ENCODE measurements around the gene SLC9A9. TPM values are rescaled to one million over a fixed set of nuclear protein-coding genes. Genes with fewer than 3 reads are reported as not detected.

SLC9A9 gene
- polyA plus RNA-seq, 1 of the 3 experiments (the other 2 are of a cell fraction) = 0.05 TPM

GRCh38 chr3:143294188-143294587, 554.1 kb downstream of the SLC9A9 start:
- H3K4me1 ChIP-seq (ENCODE audit: control insufficient read depth in 1 of 2, insufficient read depth in 2 of 2, low read depth in 1 of 2, low read length in 1 of 2) = no peaks in the 10 kb centered on the region
- H3K9me2 ChIP-seq = no peaks in the 10 kb centered on the region
- H3K36me3 ChIP-seq (replicated peaks in 1 of 2; ENCODE audit: control insufficient read depth in 1 of 2, insufficient read depth in 2 of 2, low read length in 1 of 2) = no peaks in the 10 kb centered on the region
- no peak overlapping the region for H3K4me2 ChIP-seq
- no peak for DNase-seq
- H3K9me3 ChIP-seq = no peaks in the 10 kb centered on the region
- no peaks in the 10 kb centered on the region for H3K79me2 ChIP-seq (ENCODE audit: insufficient read depth)
- WGBS (ENCODE audit: low lambda C conversion rate) = 56% methylated on average over 5 of the region's 5 CpGs
- no peak overlapping the region for H3K27ac ChIP-seq (ENCODE audit: low read depth in 2 of 2, low read length in 1 of 2)
- no peak overlapping the region for H3K4me3 ChIP-seq (ENCODE audit: low read depth in 2 of 2, low read length in 1 of 2)
- H4K20me1 ChIP-seq (ENCODE audit: insufficient read depth) = no peaks in the 10 kb centered on the region
- H3K27me3 ChIP-seq (ENCODE audit: insufficient read depth) = no peaks in the 10 kb centered on the region; the same call in 1 of the 2 replicates
- no peak overlapping the region for H2AFZ ChIP-seq (ENCODE audit: low read depth)
- ChIA-PET CTCF (no interaction called here), POLR2A (no interaction called here)
- TF ChIP-seq ZBTB33 (IDR thresholded peaks at IDR 0.05; ENCODE audit: borderline replicate concordance, low read depth) = no peak
- no peak overlapping the region for H3K9ac ChIP-seq
- H3F3A ChIP-seq (replicated peaks; ENCODE audit: insufficient read depth) = no peaks in the 10 kb centered on the region

GRCh38 chr3:143291836-143292447, 556.3 kb downstream of the SLC9A9 start:
- Histone ChIP-seq H3K36me3 (replicated peaks in 1 of 2; ENCODE audit: control insufficient read depth in 1 of 2, insufficient read depth in 2 of 2, low read length in 1 of 2) (no peaks in the 10 kb centered on the region), H3K79me2 (ENCODE audit: insufficient read depth) (no peaks in the 10 kb centered on the region), H3F3A (replicated peaks; ENCODE audit: insufficient read depth) (no peaks in the 10 kb centered on the region), H2AFZ (ENCODE audit: low read depth) (no peak overlapping the region), H3K4me2 (no peak overlapping the region), H4K20me1 (ENCODE audit: insufficient read depth) (no peaks in the 10 kb centered on the region), H3K27ac (ENCODE audit: low read depth in 2 of 2, low read length in 1 of 2) (no peak overlapping the region), H3K4me3 (ENCODE audit: low read depth in 2 of 2, low read length in 1 of 2) (no peak overlapping the region), H3K9me3 (no peaks in the 10 kb centered on the region), H3K4me1 (ENCODE audit: control insufficient read depth in 1 of 2, insufficient read depth in 2 of 2, low read depth in 1 of 2, low read length in 1 of 2) (no peaks in the 10 kb centered on the region), H3K27me3 (ENCODE audit: insufficient read depth) (no peaks in the 10 kb centered on the region; the same call in 1 of the 2 replicates), H3K9ac (no peak overlapping the region), H3K9me2 (no peaks in the 10 kb centered on the region)
- TF ChIP-seq, protein P1, sequence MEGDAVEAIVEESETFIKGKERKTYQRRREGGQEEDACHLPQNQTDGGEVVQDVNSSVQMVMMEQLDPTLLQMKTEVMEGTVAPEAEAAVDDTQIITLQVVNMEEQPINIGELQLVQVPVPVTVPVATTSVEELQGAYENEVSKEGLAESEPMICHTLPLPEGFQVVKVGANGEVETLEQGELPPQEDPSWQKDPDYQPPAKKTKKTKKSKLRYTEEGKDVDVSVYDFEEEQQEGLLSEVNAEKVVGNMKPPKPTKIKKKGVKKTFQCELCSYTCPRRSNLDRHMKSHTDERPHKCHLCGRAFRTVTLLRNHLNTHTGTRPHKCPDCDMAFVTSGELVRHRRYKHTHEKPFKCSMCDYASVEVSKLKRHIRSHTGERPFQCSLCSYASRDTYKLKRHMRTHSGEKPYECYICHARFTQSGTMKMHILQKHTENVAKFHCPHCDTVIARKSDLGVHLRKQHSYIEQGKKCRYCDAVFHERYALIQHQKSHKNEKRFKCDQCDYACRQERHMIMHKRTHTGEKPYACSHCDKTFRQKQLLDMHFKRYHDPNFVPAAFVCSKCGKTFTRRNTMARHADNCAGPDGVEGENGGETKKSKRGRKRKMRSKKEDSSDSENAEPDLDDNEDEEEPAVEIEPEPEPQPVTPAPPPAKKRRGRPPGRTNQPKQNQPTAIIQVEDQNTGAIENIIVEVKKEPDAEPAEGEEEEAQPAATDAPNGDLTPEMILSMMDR (IDR thresholded peaks at IDR 0.05) = no peak
- TF ChIP-seq MEF2A (IDR thresholded peaks at IDR 0.05; ENCODE audit: borderline replicate concordance, low read depth) (no peak), GATA2 (CRISPR knock-in tag; IDR thresholded peaks at IDR 0.05) (no peak), TAF1 (IDR thresholded peaks at IDR 0.05; ENCODE audit: borderline replicate concordance, low read depth, low read length) (no peak), POLR2AphosphoS5 (IDR thresholded peaks at IDR 0.05; ENCODE audit: low read depth, low read length) (no peak), FOSL2 (IDR thresholded peaks at IDR 0.05; ENCODE audit: borderline replicate concordance, low read depth) (no peak), SIN3A (IDR thresholded peaks at IDR 0.05; ENCODE audit: borderline replicate concordance, low read depth, low read length) (no peak), JUND (IDR thresholded peaks at IDR 0.05) (no peak), RFX5 (IDR thresholded peaks at IDR 0.05; ENCODE audit: low read length) (no peak), NRF1 (IDR thresholded peaks at IDR 0.05; ENCODE audit: low read depth, low read length) (no peak), FOXJ3 (CRISPR knock-in tag; IDR thresholded peaks at IDR 0.05) (no peak), MXI1 (IDR thresholded peaks at IDR 0.05; ENCODE audit: low read depth, low read length) (no peak), IRF3 (IDR thresholded peaks at IDR 0.05; ENCODE audit: low read depth, low read length) (no peak)
- TF ChIP-seq, protein P2, sequence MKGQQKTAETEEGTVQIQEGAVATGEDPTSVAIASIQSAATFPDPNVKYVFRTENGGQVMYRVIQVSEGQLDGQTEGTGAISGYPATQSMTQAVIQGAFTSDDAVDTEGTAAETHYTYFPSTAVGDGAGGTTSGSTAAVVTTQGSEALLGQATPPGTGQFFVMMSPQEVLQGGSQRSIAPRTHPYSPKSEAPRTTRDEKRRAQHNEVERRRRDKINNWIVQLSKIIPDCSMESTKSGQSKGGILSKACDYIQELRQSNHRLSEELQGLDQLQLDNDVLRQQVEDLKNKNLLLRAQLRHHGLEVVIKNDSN (IDR thresholded peaks at IDR 0.05; ENCODE audit: borderline replicate concordance, low read depth) = no peak
- POLR2A ChIA-PET = no interaction called here
- CTCF ChIA-PET = no interaction called here
- no peak for DNase-seq
- WGBS (ENCODE audit: low lambda C conversion rate) = 22% methylated on average over 3 of the region's 3 CpGs

Measured in SK-N-SH (cell line).